SK-N-SH (cell line): ENCODE data around the gene CEACAM3. TPM values are rescaled to one million over a fixed set of nuclear protein-coding genes. Genes with fewer than 3 reads are reported as not detected.

Experiments
- CTCF ChIA-PET: fragments of 300-600, 350-600 bp; formaldehyde crosslinking; extraction: SDS; loops from one replicate; lab custom pipeline; 2021; lab: Yijun Ruan, JAX
- POLR2A ChIA-PET: fragments of 350-600 bp; sonication (Branson Sonifier 250); formaldehyde crosslinking; extraction: SDS; loops from one replicate; lab custom pipeline; 2020; ENCODE audit warnings: antibody characterized with exemption, inconsistent platforms; lab: Yijun Ruan, JAX
- DNase-seq: peaks from one replicate; pipeline ENCODE4 v3.0.0; 2012
- H2AFZ ChIP-seq: fragments of 200-600 bp; sonication (generic); 2 replicates; pipeline ENCODE4 v1.8.1; 2016; ENCODE audit warnings: antibody characterized with exemption, mild to moderate bottlenecking, low read depth
- H3F3A ChIP-seq: fragments of 200-600 bp; sonication (generic); replicated peaks from 2 replicates; pipeline ENCODE3; 2016; ENCODE audit warnings: antibody characterized with exemption, mild to moderate bottlenecking; ENCODE audit not compliant: insufficient read depth
- H3K27ac ChIP-seq, 2 experiments: fragments of 200-500 bp in 1 of 2; fragments of 200-600 bp in 1 of 2; sonication (Bioruptor generic) in 1 of 2; sonication (generic), shearing (Covaris generic) in 1 of 2; 2 replicates each; pipeline versions ENCODE4 v1.5.1 to v1.6.1; 2014 to 2016; ENCODE audit warnings: low read depth in 2 of 2, inconsistent platforms in 1 of 2, low read length in 1 of 2, mild to moderate bottlenecking in 1 of 2, mixed read lengths in 1 of 2
- H3K27me3 ChIP-seq: fragments of 200-600 bp; sonication (generic), shearing (Covaris generic); 2 replicates; pipeline ENCODE4 v1.6.1; 2016; ENCODE audit warnings: mixed run types; ENCODE audit not compliant: insufficient read depth
- H3K36me3 ChIP-seq, 2 experiments: fragments of 200-500 bp in 1 of 2; fragments of 200-600 bp in 1 of 2; sonication (Bioruptor generic) in 1 of 2; sonication (generic) in 1 of 2; replicated peaks in 1 of 2; 2 replicates each; pipeline versions ENCODE3 to v1.5.1; 2014 to 2016; ENCODE audit warnings: low read length in 1 of 2, mild to moderate bottlenecking in 1 of 2; ENCODE audit not compliant: insufficient read depth in 2 of 2, control insufficient read depth in 1 of 2
- H3K4me1 ChIP-seq, 2 experiments: fragments of 200-500 bp in 1 of 2; fragments of 200-600 bp in 1 of 2; sonication (Bioruptor generic) in 1 of 2; sonication (generic), shearing (Covaris generic) in 1 of 2; 2 replicates each; pipeline versions ENCODE4 v1.5.1 to v1.6.1; 2014 to 2016; ENCODE audit warnings: low read depth in 1 of 2, low read length in 1 of 2, mixed run types in 1 of 2; ENCODE audit not compliant: insufficient read depth in 2 of 2, control insufficient read depth in 1 of 2
- H3K4me2 ChIP-seq: fragments of 200-600 bp; sonication (generic), shearing (Covaris generic); 2 replicates; pipeline ENCODE4 v1.6.1; 2017; ENCODE audit warnings: mixed run types
- H3K4me3 ChIP-seq, 2 experiments: fragments of 200-500 bp in 1 of 2; fragments of 200-600 bp in 1 of 2; sonication (Bioruptor generic) in 1 of 2; sonication (generic), shearing (Covaris generic) in 1 of 2; 2 replicates each; pipeline versions ENCODE4 v1.5.1 to v1.8.1; 2014 to 2016; ENCODE audit warnings: low read depth in 2 of 2, inconsistent platforms in 1 of 2, low read length in 1 of 2, mild to moderate bottlenecking in 1 of 2, mixed read lengths in 1 of 2, moderate library complexity in 1 of 2
- H3K79me2 ChIP-seq: fragments of 200-600 bp; sonication (generic); 2 replicates; pipeline ENCODE4 v1.8.1; 2017; ENCODE audit warnings: mild to moderate bottlenecking; ENCODE audit not compliant: insufficient read depth
- H3K9ac ChIP-seq: fragments of 200-600 bp; sonication (generic); 2 replicates; pipeline ENCODE4 v1.6.1; 2017; ENCODE audit warnings: mixed run types
- H3K9me2 ChIP-seq: fragments of 200-600 bp; sonication (generic); 2 replicates; pipeline ENCODE4 v1.6.1; 2017; ENCODE audit warnings: mixed run types
- H3K9me3 ChIP-seq: fragments of 200-600 bp; sonication (generic); 2 replicates; pipeline ENCODE4 v1.6.1; 2017; ENCODE audit warnings: mixed run types, mild to moderate bottlenecking, moderate library complexity
- H4K20me1 ChIP-seq: fragments of 200-600 bp; sonication (generic); 2 replicates; pipeline ENCODE4 v1.6.1; 2017; ENCODE audit warnings: mild to moderate bottlenecking, mixed run types; ENCODE audit not compliant: insufficient read depth
- CTCF ChIP-seq: fragments of 200-600 bp; sonication (generic); IDR thresholded peaks from 2 replicates; pipeline ENCODE4 v1.6.1; 2017; ENCODE audit warnings: antibody characterized with exemption, mild to moderate bottlenecking, moderate library complexity
- ELF1 ChIP-seq: IDR thresholded peaks from 2 replicates; pipeline ENCODE4 v1.4.0; 2012
- EP300 ChIP-seq, 2 experiments: IDR thresholded peaks; 2 replicates each; pipeline versions ENCODE4 v1.4.0 to v1.6.1; 2012; ENCODE audit warnings: borderline replicate concordance in 1 of 2, low read depth in 1 of 2, low read length in 1 of 2
- FOSL2 ChIP-seq: IDR thresholded peaks from 2 replicates; pipeline ENCODE4 v1.4.0; 2012; ENCODE audit warnings: low read depth, mild to moderate bottlenecking, moderate library complexity, borderline replicate concordance
- FOXJ3 ChIP-seq: sonication (generic); formaldehyde crosslinking; IDR thresholded peaks from 2 replicates; pipeline ENCODE4 v1.5.1; 2020; ENCODE audit warnings: mild to moderate bottlenecking, missing genetic modification reagents
- GATA2 ChIP-seq: sonication (generic); formaldehyde crosslinking; IDR thresholded peaks from 2 replicates; pipeline ENCODE4 v1.5.0; 2020; ENCODE audit warnings: mild to moderate bottlenecking, missing genetic modification reagents
- MXI1 ChIP-seq: IDR thresholded peaks from 2 replicates; pipeline ENCODE4 v1.6.1; 2012; ENCODE audit warnings: mild to moderate bottlenecking, low read depth, low read length, improper control_type of control experiment
- NFIC ChIP-seq: IDR thresholded peaks from 2 replicates; pipeline ENCODE4 v1.4.0; 2012; ENCODE audit warnings: borderline replicate concordance
- NRF1 ChIP-seq: IDR thresholded peaks from 2 replicates; pipeline ENCODE4 v1.6.1; 2012; ENCODE audit warnings: low read depth, mild to moderate bottlenecking, low read length
- POLR2AphosphoS5 ChIP-seq: IDR thresholded peaks from 2 replicates; pipeline ENCODE4 v1.6.1; 2012; ENCODE audit warnings: low read depth, low read length
- RFX5 ChIP-seq: IDR thresholded peaks from 2 replicates; pipeline ENCODE4 v1.6.1; 2012; ENCODE audit warnings: mild to moderate bottlenecking, improper control_type of control experiment, low read length
- RXRA ChIP-seq: IDR thresholded peaks from 2 replicates; pipeline ENCODE4 v1.4.0; 2012; ENCODE audit warnings: low read depth, mild to moderate bottlenecking, borderline replicate concordance
- TCF12 ChIP-seq: IDR thresholded peaks from 2 replicates; pipeline ENCODE4 v1.4.0; 2012
- USF2 ChIP-seq: fragments of 150-350 bp; IDR thresholded peaks from 2 replicates; pipeline ENCODE4 v1.6.1; 2017; ENCODE audit warnings: antibody characterized with exemption, low read length, low read depth, borderline replicate concordance
- YY1 ChIP-seq: IDR thresholded peaks from 2 replicates; pipeline ENCODE4 v1.4.0; 2012; ENCODE audit warnings: low read depth, mild to moderate bottlenecking
- WGBS: methylation state at CpG from one replicate; pipeline ENCODE4 v1.1.6; 2017; ENCODE audit warnings: low lambda C conversion rate; 5-methylcytosine and 5-hydroxymethylcytosine counted together
- polyA plus RNA-seq, 3 experiments: library from polyadenylated mRNA; depleted of rRNA; stranded (reverse); fragments of >200 nt; gene quantifications; 2 replicates each; pipeline ENCODE4 v1.2.3, GENCODE V29; 2012
- TF ChIP-seq, protein P1 (sequence below): IDR thresholded peaks from 2 replicates; pipeline ENCODE4 v1.4.0; 2012; ENCODE audit warnings: low read depth, borderline replicate concordance
- TF ChIP-seq, protein P2 (sequence below): IDR thresholded peaks from 2 replicates; pipeline ENCODE4 v1.4.0; 2012; ENCODE audit warnings: low read depth

The CEACAM3 gene
- polyA plus RNA-seq, 1 of the 3 experiments (the other 2 are of a cell fraction) = not detected

DNA sequence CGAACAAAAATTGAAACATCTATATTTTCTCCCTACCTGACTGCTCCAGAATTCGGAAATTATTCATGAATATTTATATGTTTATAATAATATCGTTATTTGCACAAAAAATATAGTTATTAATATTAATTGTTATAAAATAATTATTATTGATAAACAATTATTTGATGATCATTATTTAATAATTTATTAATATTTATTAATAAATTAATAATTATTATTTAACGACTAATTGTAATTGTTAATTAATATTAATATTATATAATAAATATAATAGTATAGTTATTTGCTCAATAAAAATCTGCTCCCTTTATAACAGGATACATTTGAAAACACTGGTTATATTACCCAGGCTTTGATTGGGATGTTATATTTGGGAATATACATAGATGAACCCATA, 26.8 kb upstream of the CEACAM3 start:
- Histone ChIP-seq H3K36me3 (no peaks in the 10 kb centered on the region), H4K20me1 (no peaks in the 10 kb centered on the region), H3K9me2 (no peaks in the 10 kb centered on the region), H3K9me3 (no peaks in the 10 kb centered on the region), H3K4me3 (no peak overlapping the region), H3K9ac (no peak overlapping the region), H2AFZ (no peak overlapping the region), H3K27ac (no peak overlapping the region), H3K27me3 (peaks cover 52% of the 10 kb centered on the region), H3K4me1 (no peaks in the 10 kb centered on the region), H3K4me2 (no peak overlapping the region), H3K79me2 (no peaks in the 10 kb centered on the region), H3F3A (no peaks in the 10 kb centered on the region)
- ChIA-PET CTCF (interaction anchor here (0.7 to 1.4 kb wide), 3 partner anchors 13 to 24 kb away, joined by 3 to 5 read pairs (median 4); no protein-coding TSS in a partner anchor), POLR2A (no interaction called here)
- WGBS = 33% methylated on average over 4 of the region's 4 CpGs
- TF ChIP-seq EP300 (IDR thresholded peaks at IDR 0.05; ENCODE audit: borderline replicate concordance in 1 of 2, low read depth in 1 of 2, low read length in 1 of 2) (no peak), TCF12 (no peak), GATA2 (CRISPR knock-in tag) (no peak), NRF1 (no peak), RXRA (no peak), MXI1 (no peak), USF2 (no peak), FOXJ3 (no peak), CTCF (no peak), POLR2AphosphoS5 (no peak), FOSL2 (no peak), ELF1 (no peak), RFX5 (no peak), YY1 (no peak), NFIC (no peak)
- TF ChIP-seq, protein P1, sequence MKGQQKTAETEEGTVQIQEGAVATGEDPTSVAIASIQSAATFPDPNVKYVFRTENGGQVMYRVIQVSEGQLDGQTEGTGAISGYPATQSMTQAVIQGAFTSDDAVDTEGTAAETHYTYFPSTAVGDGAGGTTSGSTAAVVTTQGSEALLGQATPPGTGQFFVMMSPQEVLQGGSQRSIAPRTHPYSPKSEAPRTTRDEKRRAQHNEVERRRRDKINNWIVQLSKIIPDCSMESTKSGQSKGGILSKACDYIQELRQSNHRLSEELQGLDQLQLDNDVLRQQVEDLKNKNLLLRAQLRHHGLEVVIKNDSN = no peak
- TF ChIP-seq, protein P2, sequence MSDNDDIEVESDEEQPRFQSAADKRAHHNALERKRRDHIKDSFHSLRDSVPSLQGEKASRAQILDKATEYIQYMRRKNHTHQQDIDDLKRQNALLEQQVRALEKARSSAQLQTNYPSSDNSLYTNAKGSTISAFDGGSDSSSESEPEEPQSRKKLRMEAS = no peak
- no peak for DNase-seq
